Endothelial cell of umbilical vein (primary cell): ENCODE measurements around the gene TTC9. TPM values are rescaled to one million over a fixed set of nuclear protein-coding genes. Genes with fewer than 3 reads are reported as not detected.

Experiments used
- BruUV-seq: library from RNA; stranded (reverse); fragments of 400-500 nt; replicated peaks from 2 replicates; lab custom pipeline; 2021; lab: Mats Ljungman, UMichigan
- CTCF ChIA-PET: fragments of 300-600, 350-600 bp; sonication (Branson Sonifier 250); formaldehyde crosslinking; loops from one replicate; lab custom pipeline; 2021; ENCODE audit warnings: antibody characterized with exemption, inconsistent platforms; lab: Charles Lee
- POLR2A ChIA-PET: fragments of 300-600, 350-600 bp; sonication (Branson Sonifier 250); formaldehyde crosslinking; loops from one replicate; lab custom pipeline; 2021; ENCODE audit warnings: antibody characterized with exemption, inconsistent platforms; lab: Charles Lee
- DNase-seq: peaks from one replicate; pipeline ENCODE4 v3.0.0-alpha.2; 2011; ENCODE audit warnings: low read depth, low spot score
- FAIRE-seq: peaks from 2 replicates; lab custom pipeline; 2011; peaks lifted over from hg19 to GRCh38; lab: Jason Lieb, UNC
- H2AFZ ChIP-seq: 2 replicates; pipeline ENCODE4 v1.6.0; 2012; ENCODE audit warnings: low read depth, low read length, control low read depth, inconsistent platforms
- H3K27ac ChIP-seq: 2 replicates; pipeline ENCODE4 v1.5.1; 2011; ENCODE audit warnings: low read depth, mild to moderate bottlenecking, control low read depth, low read length, moderate library complexity; ENCODE audit not compliant: insufficient read depth
- H3K27me3 ChIP-seq, 2 experiments: 2 replicates each; pipeline versions ENCODE4 v1.6.0 to v1.6.1; 2011; ENCODE audit warnings: low read length in 2 of 2, mixed read lengths in 1 of 2; ENCODE audit not compliant: control insufficient read depth in 2 of 2, insufficient read depth in 2 of 2
- H3K36me3 ChIP-seq, 2 experiments: 2 replicates in 1 of 2; 3 replicates in 1 of 2; pipeline ENCODE4 v1.5.1; 2011; ENCODE audit warnings: low read length in 2 of 2, mild to moderate bottlenecking in 1 of 2, moderate library complexity in 1 of 2; ENCODE audit not compliant: control insufficient read depth in 2 of 2, insufficient read depth in 2 of 2; ENCODE audit errors: extremely low read depth in 1 of 2
- H3K4me1 ChIP-seq: 3 replicates; pipeline ENCODE4 v1.5.1; 2011; ENCODE audit warnings: mild to moderate bottlenecking, low read length; ENCODE audit not compliant: control insufficient read depth, insufficient read depth; ENCODE audit errors: extremely low read depth
- H3K4me2 ChIP-seq: 2 replicates; pipeline ENCODE4 v1.6.1; 2011; ENCODE audit warnings: low read length, control low read depth, mixed read lengths; ENCODE audit not compliant: insufficient read depth
- H3K4me3 ChIP-seq, 3 experiments: fragments of 200-600 bp in 1 of 3; sonication (generic), shearing (Covaris generic) in 1 of 3; replicated peaks in 1 of 3; 2 replicates each; pipeline ENCODE4 v1.5.1; 2011 to 2016; ENCODE audit warnings: control low read depth in 3 of 3, low read length in 3 of 3, mild to moderate bottlenecking in 2 of 3, inconsistent platforms in 1 of 3, low read depth in 1 of 3, moderate library complexity in 1 of 3; ENCODE audit not compliant: insufficient read depth in 1 of 3
- H3K79me2 ChIP-seq: 2 replicates; pipeline ENCODE4 v1.6.0; 2012; ENCODE audit warnings: low read length, inconsistent platforms; ENCODE audit not compliant: control insufficient read depth, insufficient read depth
- H3K9ac ChIP-seq: replicated peaks from 2 replicates; pipeline ENCODE3; 2011; ENCODE audit warnings: low read length, control low read depth; ENCODE audit not compliant: insufficient read depth; ENCODE audit errors: extremely low read depth
- H3K9me1 ChIP-seq: replicated peaks from 3 replicates; pipeline ENCODE4 v1.6.0; 2011; ENCODE audit warnings: mild to moderate bottlenecking, low read length; ENCODE audit not compliant: control insufficient read depth, insufficient read depth; ENCODE audit errors: extremely low read depth
- H3K9me3 ChIP-seq: replicated peaks from 2 replicates; pipeline ENCODE4 v1.5.1; 2012; ENCODE audit warnings: low read length, inconsistent platforms; ENCODE audit not compliant: control insufficient read depth, insufficient read depth
- H4K20me1 ChIP-seq: replicated peaks from 2 replicates; pipeline ENCODE3; 2011; ENCODE audit warnings: mild to moderate bottlenecking, low read length; ENCODE audit not compliant: control insufficient read depth, insufficient read depth; ENCODE audit errors: extremely low read depth
- CTCF ChIP-seq, 2 donors: IDR thresholded peaks; 1 replicate in 1 of 2; 2 replicates in 1 of 2; pipeline ENCODE4 v1.5.1; 2011; ENCODE audit warnings: low read length in 2 of 2, mild to moderate bottlenecking in 2 of 2, moderate library complexity in 2 of 2, control low read depth in 1 of 2, inconsistent platforms in 1 of 2, low read depth in 1 of 2; ENCODE audit not compliant: insufficient read depth in 1 of 2; ENCODE audit errors: extremely low read depth in 1 of 2
- EZH2 ChIP-seq: IDR thresholded peaks from 2 replicates; pipeline ENCODE4 v1.6.1; 2012; ENCODE audit warnings: borderline replicate concordance, low read depth, mild to moderate bottlenecking, moderate library complexity, low read length, inconsistent platforms; ENCODE audit not compliant: severe bottlenecking
- POLR2AphosphoS5 ChIP-seq: IDR thresholded peaks from 2 replicates; pipeline ENCODE4 v1.6.1; 2012; ENCODE audit warnings: low read depth, mild to moderate bottlenecking, control low read depth, low read length, moderate library complexity; ENCODE audit not compliant: insufficient read depth
- dilution Hi-C: fragments of 300-500 bp; cut with MboI; formaldehyde crosslinking; loops from one replicate; pipeline ENCODE4 v1.15.0; 2019; ENCODE audit warnings: low sequenced_read_pairs; ENCODE audit not compliant: extremely low pct_ligation_motif_present
- intact Hi-C: fragments of 100-400 bp; cut with micrococcal nuclease; formaldehyde crosslinking; loops from one replicate; pipeline ENCODE4 v1.10.0; 2022
- polyA plus RNA-seq, 4 experiments: library from polyadenylated mRNA; depleted of rRNA in 3 of 4; stranded (reverse) in 3 of 4; unstranded in 1 of 4; fragments of >200 nt; gene quantifications; 2 replicates each; pipeline versions ENCODE4 v1.2.1 to v1.2.3, GENCODE V29; 2011 to 2012; ENCODE audit warnings: missing spikeins in 1 of 4
- total RNA-seq: library from RNA; stranded (reverse); gene quantifications from 2 replicates; pipeline ENCODE4 v1.2.3, GENCODE V29; 2021

The TTC9 gene
- total and polyA plus RNA-seq, 2 donors (not counting 3 experiments of a cell fraction or from before 2014, with no cell fraction given), result 0.06 TPM; not detected in 1

DNA sequence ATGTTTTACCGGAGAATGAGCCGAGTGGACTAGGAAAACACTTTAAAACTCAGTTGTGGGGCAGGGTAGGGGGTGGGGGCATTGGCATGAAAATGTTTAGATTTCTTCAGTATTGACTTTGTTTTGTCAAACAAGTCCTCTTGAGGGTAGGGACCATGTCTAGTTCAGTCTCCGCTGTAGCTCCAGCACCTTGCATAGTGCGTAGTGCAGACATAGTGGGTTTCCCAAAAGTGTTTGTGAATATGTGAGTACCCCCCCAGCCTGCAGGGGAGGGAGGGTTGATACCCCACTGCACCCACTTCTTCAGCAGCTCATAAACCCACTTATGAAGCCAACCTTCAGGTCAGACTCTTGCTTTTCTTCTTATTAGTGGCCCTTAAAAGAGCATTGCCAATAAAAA is 71.4 kb downstream of the TTC9 start:
- no peaks in the 10 kb centered on the region for H4K20me1 ChIP-seq

More for the DNA sequence above, 71.4 kb downstream of the TTC9 start:
- Histone ChIP-seq H3K27me3 (peaks cover 3 to 14% of the 10 kb centered on the region in 2 experiments), H3K4me2 (no peak overlapping the region), H2AFZ (no peak overlapping the region), H3K9me1 (no peaks in the 10 kb centered on the region), H3K9ac (no peak overlapping the region), H3K9me3 (no peaks in the 10 kb centered on the region), H3K27ac (no peak overlapping the region), H3K79me2 (no peaks in the 10 kb centered on the region), H3K36me3 (no peaks in the 10 kb centered on the region), H3K4me3 (no peak overlapping the region), H3K4me1 (no peaks in the 10 kb centered on the region)
- ChIA-PET POLR2A (no interaction called here), CTCF (interaction anchor here (0.6 to 1.9 kb wide), 21 partner anchors 9 to 668 kb away, joined by 3 to 17 read pairs (median 4); no protein-coding TSS in a partner anchor)
- TF ChIP-seq CTCF (IDR thresholded peaks at IDR 0.05; ENCODE audit: extremely low read depth in 1 of 2, insufficient read depth in 1 of 2, low read depth in 1 of 2, low read length in 2 of 2), result no peak
- TF ChIP-seq POLR2AphosphoS5, result no peak
- TF ChIP-seq EZH2, result no peak
- dilution Hi-C loops, result no loop called here
- no peak for DNase-seq
- FAIRE-seq, result no peak
- intact Hi-C loops, result loop anchor here (5.0 kb wide), 1 partner anchor 71 kb away; the partner anchor contains the start of gene TTC9
- BruUV-seq, result no TSS peak
